HG03039 (cell line): ENCODE measurements around the gene ZNF426.

Source experiments
- ATAC-seq: cut with Tn5 transposase; IDR thresholded peaks from one replicate; pipeline ENCODE4 v1.9.1; 2021; ENCODE audit warnings: mild to moderate bottlenecking, moderate library complexity; ENCODE audit not compliant: unreplicated experiment

Gene ZNF426

GRCh38 chr19:9498183-9498902 lies 40.1 kb downstream of the ZNF426 start, which contains the start of gene ZNF560:
Gene ZNF560 (minus strand): TSS chr19:9498616. CDS start chr19:9475313, 23,303 bp downstream.
- no peak for ATAC-seq

GRCh38 chr19:9494096-9494495 lies 44.3 kb downstream of the ZNF426 start:
- no peak for ATAC-seq

- ATAC-seq = no peak
These were observed 51.4 kb downstream of the ZNF426 start for GRCh38 chr19:9487016-9487415.

- ATAC-seq = no peak
These were observed 53.3 kb downstream of the ZNF426 start for GRCh38 chr19:9485140-9485539.

GRCh38 chr19:9474975-9475374 lies 63.5 kb downstream of the ZNF426 start:
- ATAC-seq = no peak
